Stimulated activated memory B cell treated with anti-CD40 and anti-IgM and Interleukin-4, amounts not matched to agents 10 μg/mL and 1 μg/mL and 100 μg/mL, for 72 hours (primary cell): ENCODE measurements around the gene ITPRIP.

Experiments
- ATAC-seq: fragments of 150-1000 bp; cut with Tn5 transposase; 2 replicates; pipeline ENCODE4 v1.10.0; 2021
- H3K27ac Mint-ChIP-seq: one replicate; pipeline ENCODE4 v1.8.0; 2022; ENCODE audit warnings: mild to moderate bottlenecking, mixed read lengths
- H3K27me3 Mint-ChIP-seq: one replicate; pipeline ENCODE4 v1.8.0; 2022; ENCODE audit warnings: mixed read lengths
- H3K36me3 Mint-ChIP-seq: one replicate; pipeline ENCODE4 v1.8.0; 2022; ENCODE audit warnings: mixed read lengths
- H3K4me1 Mint-ChIP-seq: one replicate; pipeline ENCODE4 v1.8.0; 2022; ENCODE audit warnings: mixed read lengths
- H3K4me3 Mint-ChIP-seq: one replicate; pipeline ENCODE4 v1.8.0; 2022; ENCODE audit warnings: mild to moderate bottlenecking, moderate library complexity, mixed read lengths
- H3K9me3 Mint-ChIP-seq: one replicate; pipeline ENCODE4 v1.8.0; 2022; ENCODE audit warnings: mixed read lengths

Gene ITPRIP

GRCh38 chr10:104296687-104297436 lies 41.4 kb downstream of the ITPRIP start:
- Mint-ChIP-seq H3K27me3 (peaks cover 31% of the 10 kb centered on the region), H3K9me3 (no peaks in the 10 kb centered on the region), H3K4me3 (no peak overlapping the region), H3K36me3 (no peaks in the 10 kb centered on the region), H3K4me1 (peaks cover 2% of the 10 kb centered on the region), H3K27ac (no peak overlapping the region)
- no peak for ATAC-seq

- no peaks in the 10 kb centered on the region for H3K9me3 Mint-ChIP-seq
- peaks cover 29% of the 10 kb centered on the region for H3K27me3 Mint-ChIP-seq
- no peak for ATAC-seq
- H3K4me3 Mint-ChIP-seq = no peak overlapping the region
- H3K4me1 Mint-ChIP-seq = peaks cover 10% of the 10 kb centered on the region
- H3K36me3 Mint-ChIP-seq = no peaks in the 10 kb centered on the region
- H3K27ac Mint-ChIP-seq = no peak overlapping the region
Observed at GRCh38 chr10:104293781-104294321, 44.4 kb downstream of the ITPRIP start.

- Mint-ChIP-seq H3K9me3 (no peaks in the 10 kb centered on the region), H3K27ac (no peak overlapping the region), H3K4me3 (no peak overlapping the region), H3K27me3 (peaks cover 34% of the 10 kb centered on the region), H3K36me3 (no peaks in the 10 kb centered on the region), H3K4me1 (peaks cover 10% of the 10 kb centered on the region)
- no peak for ATAC-seq
Observed at GRCh38 chr10:104293011-104293410, 45.3 kb downstream of the ITPRIP start.

- Mint-ChIP-seq H3K27me3 (peaks cover 47% of the 10 kb centered on the region), H3K9me3 (no peaks in the 10 kb centered on the region), H3K36me3 (no peaks in the 10 kb centered on the region), H3K27ac (no peak overlapping the region), H3K4me3 (no peak overlapping the region), H3K4me1 (peaks cover 10% of the 10 kb centered on the region)
- ATAC-seq = peak; percentile 95
Observed at GRCh38 chr10:104291439-104291951, 46.8 kb downstream of the ITPRIP start.

- Mint-ChIP-seq H3K27me3 (peaks cover 38% of the 10 kb centered on the region), H3K27ac (no peak overlapping the region), H3K36me3 (no peaks in the 10 kb centered on the region), H3K4me1 (peaks cover 10% of the 10 kb centered on the region), H3K4me3 (no peak overlapping the region), H3K9me3 (no peaks in the 10 kb centered on the region)
- ATAC-seq = no peak
Observed at GRCh38 chr10:104288355-104288754, 49.9 kb downstream of the ITPRIP start.

GRCh38 chr10:104286939-104287338 lies 51.3 kb downstream of the ITPRIP start:
- no peak overlapping the region for H3K4me3 Mint-ChIP-seq
- ATAC-seq = no peak
- no peak overlapping the region for H3K27ac Mint-ChIP-seq
- peaks cover 38% of the 10 kb centered on the region for H3K27me3 Mint-ChIP-seq
- peaks cover 9% of the 10 kb centered on the region for H3K4me1 Mint-ChIP-seq
- no peaks in the 10 kb centered on the region for H3K36me3 Mint-ChIP-seq
- H3K9me3 Mint-ChIP-seq = no peaks in the 10 kb centered on the region

- no peaks in the 10 kb centered on the region for H3K36me3 Mint-ChIP-seq
- no peak overlapping the region for H3K27ac Mint-ChIP-seq
- H3K9me3 Mint-ChIP-seq = no peaks in the 10 kb centered on the region
- no peak overlapping the region for H3K4me3 Mint-ChIP-seq
- H3K4me1 Mint-ChIP-seq = no peaks in the 10 kb centered on the region
- H3K27me3 Mint-ChIP-seq = peaks cover 31% of the 10 kb centered on the region
- no peak for ATAC-seq
Observed at GRCh38 chr10:104284846-104285245, 53.4 kb downstream of the ITPRIP start.

- Mint-ChIP-seq H3K4me1 (no peaks in the 10 kb centered on the region), H3K27me3 (no peaks in the 10 kb centered on the region)
- ATAC-seq = no peak
Observed at GRCh38 chr10:104281694-104282093, 56.6 kb downstream of the ITPRIP start.

GRCh38 chr10:104279550-104280259 lies 58.6 kb downstream of the ITPRIP start:
- Mint-ChIP-seq H3K4me1 (peaks cover 3% of the 10 kb centered on the region), H3K36me3 (no peaks in the 10 kb centered on the region), H3K27ac (no peak overlapping the region), H3K9me3 (no peaks in the 10 kb centered on the region), H3K4me3 (no peak overlapping the region), H3K27me3 (peaks cover 13% of the 10 kb centered on the region)
- no peak for ATAC-seq

More at GRCh38 chr10:104281694-104282093, 56.6 kb downstream of the ITPRIP start:
- Mint-ChIP-seq H3K27ac (no peak overlapping the region), H3K36me3 (no peaks in the 10 kb centered on the region), H3K4me3 (no peak overlapping the region), H3K9me3 (no peaks in the 10 kb centered on the region)

GRCh38 chr10:104277785-104278184 lies 60.5 kb downstream of the ITPRIP start:
- no peaks in the 10 kb centered on the region for H3K36me3 Mint-ChIP-seq
- peaks cover 23% of the 10 kb centered on the region for H3K27me3 Mint-ChIP-seq
- H3K9me3 Mint-ChIP-seq = no peaks in the 10 kb centered on the region
- no peak for ATAC-seq
- H3K4me3 Mint-ChIP-seq = no peak overlapping the region
- peaks cover 6% of the 10 kb centered on the region for H3K4me1 Mint-ChIP-seq
- H3K27ac Mint-ChIP-seq = no peak overlapping the region

- Mint-ChIP-seq H3K27ac (no peak overlapping the region), H3K4me1 (peaks cover 6% of the 10 kb centered on the region), H3K27me3 (peaks cover 23% of the 10 kb centered on the region), H3K36me3 (no peaks in the 10 kb centered on the region), H3K9me3 (no peaks in the 10 kb centered on the region), H3K4me3 (no peak overlapping the region)
- no peak for ATAC-seq
Observed at GRCh38 chr10:104276192-104276591, 62.1 kb downstream of the ITPRIP start.

GRCh38 chr10:104274762-104275721 lies 63.2 kb downstream of the ITPRIP start:
- peaks cover 23% of the 10 kb centered on the region for H3K27me3 Mint-ChIP-seq
- peaks cover 6% of the 10 kb centered on the region for H3K4me1 Mint-ChIP-seq

GRCh38 chr10:104273899-104274575 lies 64.2 kb downstream of the ITPRIP start:
- H3K4me3 Mint-ChIP-seq = no peak overlapping the region
- no peaks in the 10 kb centered on the region for H3K9me3 Mint-ChIP-seq
- H3K27ac Mint-ChIP-seq = no peak overlapping the region
- no peak for ATAC-seq
- no peaks in the 10 kb centered on the region for H3K36me3 Mint-ChIP-seq
- H3K4me1 Mint-ChIP-seq = peaks cover 15% of the 10 kb centered on the region
- H3K27me3 Mint-ChIP-seq = peaks cover 23% of the 10 kb centered on the region

More at GRCh38 chr10:104274762-104275721, 63.2 kb downstream of the ITPRIP start:
- Mint-ChIP-seq H3K4me3 (peak overlapping the region; percentile 47), H3K36me3 (no peaks in the 10 kb centered on the region), H3K27ac (no peak overlapping the region), H3K9me3 (no peaks in the 10 kb centered on the region)
- no peak for ATAC-seq

GRCh38 chr10:104273286-104273685 lies 65.0 kb downstream of the ITPRIP start:
- H3K27ac Mint-ChIP-seq = no peak overlapping the region
- no peaks in the 10 kb centered on the region for H3K36me3 Mint-ChIP-seq

More at GRCh38 chr10:104273286-104273685, 65.0 kb downstream of the ITPRIP start:
- H3K4me1 Mint-ChIP-seq = peaks cover 15% of the 10 kb centered on the region
- no peak overlapping the region for H3K4me3 Mint-ChIP-seq
- H3K27me3 Mint-ChIP-seq = peaks cover 23% of the 10 kb centered on the region
- no peak for ATAC-seq
- no peaks in the 10 kb centered on the region for H3K9me3 Mint-ChIP-seq
